ENCODE data around the gene MYH1.

DNA sequence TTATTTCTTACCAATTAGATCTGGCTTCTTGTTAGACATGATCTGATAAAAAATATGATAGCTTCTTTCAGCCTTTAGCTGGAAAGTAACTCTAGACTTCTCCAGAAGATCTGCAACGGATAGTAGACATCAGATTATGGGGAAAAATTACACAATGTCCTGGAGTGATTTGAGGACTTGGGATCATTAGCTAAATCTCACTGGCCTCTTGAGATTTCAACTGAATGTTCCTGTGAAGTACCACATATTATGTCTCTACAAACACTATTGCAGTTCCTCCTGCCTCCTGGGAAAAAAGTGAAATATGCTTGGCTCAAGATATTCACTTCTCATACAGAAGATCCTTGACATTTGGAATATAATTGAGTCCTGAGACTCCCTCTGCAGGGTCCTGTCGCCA is 5.5 kb downstream of the MYH1 start:
- TF ChIP-seq, protein P1, sequence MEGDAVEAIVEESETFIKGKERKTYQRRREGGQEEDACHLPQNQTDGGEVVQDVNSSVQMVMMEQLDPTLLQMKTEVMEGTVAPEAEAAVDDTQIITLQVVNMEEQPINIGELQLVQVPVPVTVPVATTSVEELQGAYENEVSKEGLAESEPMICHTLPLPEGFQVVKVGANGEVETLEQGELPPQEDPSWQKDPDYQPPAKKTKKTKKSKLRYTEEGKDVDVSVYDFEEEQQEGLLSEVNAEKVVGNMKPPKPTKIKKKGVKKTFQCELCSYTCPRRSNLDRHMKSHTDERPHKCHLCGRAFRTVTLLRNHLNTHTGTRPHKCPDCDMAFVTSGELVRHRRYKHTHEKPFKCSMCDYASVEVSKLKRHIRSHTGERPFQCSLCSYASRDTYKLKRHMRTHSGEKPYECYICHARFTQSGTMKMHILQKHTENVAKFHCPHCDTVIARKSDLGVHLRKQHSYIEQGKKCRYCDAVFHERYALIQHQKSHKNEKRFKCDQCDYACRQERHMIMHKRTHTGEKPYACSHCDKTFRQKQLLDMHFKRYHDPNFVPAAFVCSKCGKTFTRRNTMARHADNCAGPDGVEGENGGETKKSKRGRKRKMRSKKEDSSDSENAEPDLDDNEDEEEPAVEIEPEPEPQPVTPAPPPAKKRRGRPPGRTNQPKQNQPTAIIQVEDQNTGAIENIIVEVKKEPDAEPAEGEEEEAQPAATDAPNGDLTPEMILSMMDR (conservative IDR thresholded peaks at IDR 0.05; ENCODE audit: low read depth, low read length) = no peak
- TF ChIP-seq EZH2 (IDR thresholded peaks at IDR 0.05; ENCODE audit: low read length, unreplicated experiment) = no peak
